GM23338 (cell line): ENCODE data around the gene NEIL1. TPM values are rescaled to one million over a fixed set of nuclear protein-coding genes. Genes with fewer than 3 reads are reported as not detected.

Source experiments
- ATAC-seq: fragments of 200-7000 bp; cut with Tn5 transposase; 3 replicates; pipeline ENCODE4 v1.9.1; 2020
- DNase-seq: peaks from one replicate; pipeline ENCODE4 v3.0.0-alpha.2; 2015; ENCODE audit warnings: low spot score
- H2AFZ ChIP-seq: fragments of 200-600 bp; sonication (generic); 2 replicates; pipeline ENCODE4 v1.8.0; 2016; ENCODE audit warnings: antibody characterized with exemption, mild to moderate bottlenecking, moderate library complexity
- H3F3A ChIP-seq: fragments of 200-600 bp; sonication (generic); replicated peaks from 2 replicates; pipeline ENCODE4 v1.8.0; 2017; ENCODE audit warnings: antibody characterized with exemption, mixed run types, low read depth
- H3K27ac ChIP-seq: fragments of 200-600 bp; sonication (generic); 2 replicates; pipeline ENCODE4 v1.6.1; 2016; ENCODE audit warnings: low read depth
- H3K27me3 ChIP-seq: fragments of 200-600 bp; sonication (generic); 2 replicates; pipeline ENCODE4 v1.8.0; 2016; ENCODE audit warnings: mild to moderate bottlenecking, mixed run types, moderate library complexity; ENCODE audit not compliant: insufficient read depth
- H3K36me3 ChIP-seq: fragments of 200-600 bp; sonication (generic); 2 replicates; pipeline ENCODE4 v1.8.0; 2016; ENCODE audit warnings: mild to moderate bottlenecking; ENCODE audit not compliant: insufficient read depth
- H3K4me1 ChIP-seq: fragments of 200-600 bp; sonication (generic); 2 replicates; pipeline ENCODE4 v1.8.0; 2016; ENCODE audit warnings: mild to moderate bottlenecking, moderate library complexity; ENCODE audit not compliant: insufficient read depth
- H3K4me2 ChIP-seq: fragments of 200-600 bp; sonication (generic); 2 replicates; pipeline ENCODE4 v1.7.1; 2017; ENCODE audit warnings: mixed run types
- H3K4me3 ChIP-seq: fragments of 200-600 bp; sonication (generic); 2 replicates; pipeline ENCODE4 v1.6.1; 2016; ENCODE audit warnings: mixed run types
- H3K79me2 ChIP-seq: fragments of 200-600 bp; sonication (generic); replicated peaks from 2 replicates; pipeline ENCODE4 v1.8.0; 2017; ENCODE audit warnings: mild to moderate bottlenecking; ENCODE audit not compliant: insufficient read depth
- H3K9me2 ChIP-seq: fragments of 200-600 bp; sonication (generic); 2 replicates; pipeline ENCODE4 v1.8.0; 2017; ENCODE audit not compliant: insufficient read depth
- H4K20me1 ChIP-seq: fragments of 200-600 bp; sonication (generic); replicated peaks from 2 replicates; pipeline ENCODE4 v1.8.0; 2017; ENCODE audit warnings: mild to moderate bottlenecking; ENCODE audit not compliant: insufficient read depth
- H3K27ac Mint-ChIP-seq: 2 replicates; pipeline ENCODE4 v1.8.0; 2020; ENCODE audit warnings: inconsistent platforms, mild to moderate bottlenecking, moderate library complexity, mixed read lengths
- H3K27me3 Mint-ChIP-seq: 3 replicates; pipeline ENCODE4 v1.8.0; 2022; ENCODE audit warnings: low read depth, mild to moderate bottlenecking, moderate library complexity, mixed read lengths, inconsistent platforms; ENCODE audit not compliant: insufficient read depth, poor library complexity
- H3K36me3 Mint-ChIP-seq: 3 replicates; pipeline ENCODE4 v1.8.0; 2021; ENCODE audit warnings: low read depth, mild to moderate bottlenecking, inconsistent platforms, moderate library complexity, mixed read lengths
- H3K4me1 Mint-ChIP-seq: 3 replicates; pipeline ENCODE4 v1.8.0; 2020; ENCODE audit warnings: mild to moderate bottlenecking, inconsistent platforms, mixed read lengths
- H3K4me3 Mint-ChIP-seq: 3 replicates; pipeline ENCODE4 v1.8.0; 2021; ENCODE audit warnings: moderate library complexity, mild to moderate bottlenecking, inconsistent platforms, mixed read lengths
- H3K9me3 Mint-ChIP-seq: 3 replicates; pipeline ENCODE4 v1.8.0; 2020; ENCODE audit warnings: moderate library complexity, mild to moderate bottlenecking, inconsistent platforms, mixed read lengths
- CREB1 ChIP-seq: fragments of 250-450 bp; sonication (Bioruptor Pico); IDR thresholded peaks from 2 replicates; pipeline ENCODE4 v1.5.0; 2020; ENCODE audit warnings: low read depth, mild to moderate bottlenecking, moderate library complexity
- EZH2 ChIP-seq: fragments of 200-600 bp; sonication (generic); IDR thresholded peaks from one replicate; pipeline ENCODE4 v1.8.0; 2017; ENCODE audit warnings: antibody characterized with exemption, mild to moderate bottlenecking, low read depth; ENCODE audit not compliant: unreplicated experiment
- EZH2phosphoT487 ChIP-seq: fragments of 200-600 bp; sonication (generic); IDR thresholded peaks from one replicate; pipeline ENCODE4 v1.8.1; 2018; ENCODE audit warnings: antibody characterized with exemption; ENCODE audit not compliant: unreplicated experiment
- JUNB ChIP-seq: IDR thresholded peaks from one replicate; pipeline ENCODE4 v1.6.1; 2016; ENCODE audit warnings: antibody characterized with exemption; ENCODE audit not compliant: unreplicated experiment
- NANOG ChIP-seq: IDR thresholded peaks from 2 replicates; pipeline ENCODE4 v1.6.1; 2016; ENCODE audit warnings: antibody characterized with exemption, borderline replicate concordance
- POLR2AphosphoS5 ChIP-seq: IDR thresholded peaks from 2 replicates; pipeline ENCODE4 v1.6.1; 2016; ENCODE audit warnings: antibody characterized with exemption, low read depth
- STAT1 ChIP-seq: IDR thresholded peaks from one replicate; pipeline ENCODE4 v1.6.1; 2016; ENCODE audit warnings: antibody characterized with exemption; ENCODE audit not compliant: unreplicated experiment
- ZNF114 ChIP-seq: fragments of 250-450 bp; sonication (Bioruptor Pico); IDR thresholded peaks from 2 replicates; pipeline ENCODE4 v1.5.0; 2020; ENCODE audit warnings: mild to moderate bottlenecking, moderate library complexity
- ZNF331 ChIP-seq: fragments of 250-450 bp; sonication (Bioruptor Pico); IDR thresholded peaks from 2 replicates; pipeline ENCODE4 v1.5.0; 2020; ENCODE audit warnings: low read depth, mild to moderate bottlenecking, moderate library complexity
- ZNF462 ChIP-seq: fragments of 250-450 bp; sonication (Bioruptor Pico); IDR thresholded peaks from 2 replicates; pipeline ENCODE4 v1.5.0; 2020; ENCODE audit warnings: mild to moderate bottlenecking, moderate library complexity
- polyA plus RNA-seq: library from polyadenylated mRNA; unstranded; fragments of >200 nt; fragmentation: Nextera tagmentation; extraction: Ambion mirVana; gene quantifications from 2 replicates; pipeline ENCODE4 v1.2.1, GENCODE V29; 2016
- total RNA-seq: library from RNA; depleted of rRNA; stranded (reverse); fragments of >200 nt; shearing (Covaris generic); gene quantifications from 2 replicates; pipeline ENCODE4 v1.2.3, GENCODE V29; 2014
- TF ChIP-seq, protein P1 (sequence below), 2 experiments: fragments of 200-600 bp in 1 of 2; sonication (generic) in 1 of 2; conservative IDR thresholded peaks; 2 replicates each; pipeline versions ENCODE4 v1.5.1 to v1.6.1; 2016 to 2017; ENCODE audit warnings: antibody characterized with exemption in 2 of 2, low read depth in 2 of 2, mild to moderate bottlenecking in 2 of 2, moderate library complexity in 1 of 2
- TF ChIP-seq, protein P2 (sequence below): IDR thresholded peaks from one replicate; pipeline ENCODE4 v1.6.1; 2018; ENCODE audit warnings: antibody characterized with exemption; ENCODE audit not compliant: unreplicated experiment
- TF ChIP-seq, protein P3 (sequence below): IDR thresholded peaks from 2 replicates; pipeline ENCODE4 v1.6.1; 2016; ENCODE audit warnings: antibody characterized with exemption

NEIL1 gene
- total and polyA plus RNA-seq, 2 experiments from 2014 or later = 6.2 to 17.0 TPM

DNA sequence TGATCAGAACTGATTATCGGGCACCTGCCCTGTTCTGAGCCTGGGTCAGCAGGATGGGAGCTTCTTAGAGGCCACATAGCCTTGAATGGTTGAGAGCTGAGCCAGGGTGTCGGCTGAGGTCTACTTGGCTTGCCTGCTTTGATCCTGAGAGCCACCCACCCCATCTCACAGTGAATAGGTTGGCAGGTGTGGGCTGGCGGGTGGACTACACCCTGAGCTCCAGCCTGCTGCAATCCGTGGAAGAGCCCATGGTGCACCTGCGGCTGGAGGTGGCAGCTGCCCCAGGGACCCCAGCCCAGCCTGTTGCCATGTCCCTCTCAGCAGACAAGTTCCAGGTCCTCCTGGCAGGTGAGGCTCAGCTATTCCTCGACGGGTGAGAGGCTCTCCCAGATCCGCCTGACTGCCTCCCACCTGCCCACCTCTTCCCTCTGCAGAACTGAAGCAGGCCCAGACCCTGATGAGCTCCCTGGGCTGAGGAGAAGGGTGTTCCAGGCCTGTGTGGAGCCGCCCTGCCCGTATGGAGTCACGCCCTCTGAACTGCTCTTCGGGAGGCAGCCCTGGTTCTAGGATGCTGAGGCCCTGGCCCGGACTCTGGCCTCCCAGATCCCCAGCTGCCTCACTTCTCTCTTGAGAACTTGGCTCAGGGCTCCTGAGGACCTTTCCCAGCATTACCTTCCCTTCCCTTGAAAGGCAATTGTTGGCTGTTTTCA, 7.2 kb upstream of the NEIL1 start:
- Histone ChIP-seq H3K27ac (no peak overlapping the region), H3K79me2 (peaks cover 6% of the 10 kb centered on the region), H3K27me3 (no peaks in the 10 kb centered on the region), H3K4me2 (no peak overlapping the region), H3K4me1 (no peaks in the 10 kb centered on the region), H4K20me1 (no peaks in the 10 kb centered on the region), H3K9me2 (no peaks in the 10 kb centered on the region), H2AFZ (no peak overlapping the region), H3K36me3 (no peaks in the 10 kb centered on the region), H3F3A (no peaks in the 10 kb centered on the region), H3K4me3 (no peak overlapping the region)
- ATAC-seq (no peak), DNase-seq (no peak)
- peaks cover 16% of the 10 kb centered on the region for H3K4me1 Mint-ChIP-seq
- no peak overlapping the region for H3K27ac Mint-ChIP-seq
- peaks cover 3% of the 10 kb centered on the region; the same call in 2 of the 3 replicates for H3K9me3 Mint-ChIP-seq
- no peak overlapping the region for H3K4me3 Mint-ChIP-seq
- no peak for TF ChIP-seq POLR2AphosphoS5
- no peak for TF ChIP-seq CREB1 (CRISPR knock-in tag)
- TF ChIP-seq STAT1 = no peak
- TF ChIP-seq, protein P1, sequence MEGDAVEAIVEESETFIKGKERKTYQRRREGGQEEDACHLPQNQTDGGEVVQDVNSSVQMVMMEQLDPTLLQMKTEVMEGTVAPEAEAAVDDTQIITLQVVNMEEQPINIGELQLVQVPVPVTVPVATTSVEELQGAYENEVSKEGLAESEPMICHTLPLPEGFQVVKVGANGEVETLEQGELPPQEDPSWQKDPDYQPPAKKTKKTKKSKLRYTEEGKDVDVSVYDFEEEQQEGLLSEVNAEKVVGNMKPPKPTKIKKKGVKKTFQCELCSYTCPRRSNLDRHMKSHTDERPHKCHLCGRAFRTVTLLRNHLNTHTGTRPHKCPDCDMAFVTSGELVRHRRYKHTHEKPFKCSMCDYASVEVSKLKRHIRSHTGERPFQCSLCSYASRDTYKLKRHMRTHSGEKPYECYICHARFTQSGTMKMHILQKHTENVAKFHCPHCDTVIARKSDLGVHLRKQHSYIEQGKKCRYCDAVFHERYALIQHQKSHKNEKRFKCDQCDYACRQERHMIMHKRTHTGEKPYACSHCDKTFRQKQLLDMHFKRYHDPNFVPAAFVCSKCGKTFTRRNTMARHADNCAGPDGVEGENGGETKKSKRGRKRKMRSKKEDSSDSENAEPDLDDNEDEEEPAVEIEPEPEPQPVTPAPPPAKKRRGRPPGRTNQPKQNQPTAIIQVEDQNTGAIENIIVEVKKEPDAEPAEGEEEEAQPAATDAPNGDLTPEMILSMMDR (conservative IDR thresholded peaks at IDR 0.05; ENCODE audit: low read depth in 2 of 2) = no peak
- no peak for TF ChIP-seq EZH2phosphoT487
- no peak for TF ChIP-seq JUNB
- TF ChIP-seq ZNF462 = no peak
- TF ChIP-seq, protein P2, sequence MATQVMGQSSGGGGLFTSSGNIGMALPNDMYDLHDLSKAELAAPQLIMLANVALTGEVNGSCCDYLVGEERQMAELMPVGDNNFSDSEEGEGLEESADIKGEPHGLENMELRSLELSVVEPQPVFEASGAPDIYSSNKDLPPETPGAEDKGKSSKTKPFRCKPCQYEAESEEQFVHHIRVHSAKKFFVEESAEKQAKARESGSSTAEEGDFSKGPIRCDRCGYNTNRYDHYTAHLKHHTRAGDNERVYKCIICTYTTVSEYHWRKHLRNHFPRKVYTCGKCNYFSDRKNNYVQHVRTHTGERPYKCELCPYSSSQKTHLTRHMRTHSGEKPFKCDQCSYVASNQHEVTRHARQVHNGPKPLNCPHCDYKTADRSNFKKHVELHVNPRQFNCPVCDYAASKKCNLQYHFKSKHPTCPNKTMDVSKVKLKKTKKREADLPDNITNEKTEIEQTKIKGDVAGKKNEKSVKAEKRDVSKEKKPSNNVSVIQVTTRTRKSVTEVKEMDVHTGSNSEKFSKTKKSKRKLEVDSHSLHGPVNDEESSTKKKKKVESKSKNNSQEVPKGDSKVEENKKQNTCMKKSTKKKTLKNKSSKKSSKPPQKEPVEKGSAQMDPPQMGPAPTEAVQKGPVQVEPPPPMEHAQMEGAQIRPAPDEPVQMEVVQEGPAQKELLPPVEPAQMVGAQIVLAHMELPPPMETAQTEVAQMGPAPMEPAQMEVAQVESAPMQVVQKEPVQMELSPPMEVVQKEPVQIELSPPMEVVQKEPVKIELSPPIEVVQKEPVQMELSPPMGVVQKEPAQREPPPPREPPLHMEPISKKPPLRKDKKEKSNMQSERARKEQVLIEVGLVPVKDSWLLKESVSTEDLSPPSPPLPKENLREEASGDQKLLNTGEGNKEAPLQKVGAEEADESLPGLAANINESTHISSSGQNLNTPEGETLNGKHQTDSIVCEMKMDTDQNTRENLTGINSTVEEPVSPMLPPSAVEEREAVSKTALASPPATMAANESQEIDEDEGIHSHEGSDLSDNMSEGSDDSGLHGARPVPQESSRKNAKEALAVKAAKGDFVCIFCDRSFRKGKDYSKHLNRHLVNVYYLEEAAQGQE = no peak
- no peak for TF ChIP-seq EZH2
- TF ChIP-seq, protein P3, sequence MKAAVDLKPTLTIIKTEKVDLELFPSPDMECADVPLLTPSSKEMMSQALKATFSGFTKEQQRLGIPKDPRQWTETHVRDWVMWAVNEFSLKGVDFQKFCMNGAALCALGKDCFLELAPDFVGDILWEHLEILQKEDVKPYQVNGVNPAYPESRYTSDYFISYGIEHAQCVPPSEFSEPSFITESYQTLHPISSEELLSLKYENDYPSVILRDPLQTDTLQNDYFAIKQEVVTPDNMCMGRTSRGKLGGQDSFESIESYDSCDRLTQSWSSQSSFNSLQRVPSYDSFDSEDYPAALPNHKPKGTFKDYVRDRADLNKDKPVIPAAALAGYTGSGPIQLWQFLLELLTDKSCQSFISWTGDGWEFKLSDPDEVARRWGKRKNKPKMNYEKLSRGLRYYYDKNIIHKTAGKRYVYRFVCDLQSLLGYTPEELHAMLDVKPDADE = no peak
- no peak for TF ChIP-seq NANOG
- no peak for TF ChIP-seq ZNF114 (CRISPR knock-in tag)
- no peak for TF ChIP-seq ZNF331
- peaks cover 21% of the 10 kb centered on the region for H3K27me3 Mint-ChIP-seq
- H3K36me3 Mint-ChIP-seq = peaks cover 14% of the 10 kb centered on the region
